GM12878 (cell line): Measurements from ENCODE around the gene TMEM171. TPM values are rescaled to one million over a fixed set of nuclear protein-coding genes. Genes with fewer than 3 reads are reported as not detected.

Source experiments
- ATAC-seq: fragments of 200-7000 bp; cut with Tn5 transposase; 3 replicates; pipeline ENCODE4 v1.9.1; 2020; ENCODE audit warnings: mild to moderate bottlenecking, moderate library complexity
- BruUV-seq: library from RNA; stranded (reverse); fragments of 400-500 nt; replicated peaks from 2 replicates; lab custom pipeline; 2021; lab: Mats Ljungman, UMichigan
- CTCF ChIA-PET: fragments of 300-600 bp; sonication (Branson Sonifier 250); formaldehyde crosslinking; extraction: SDS; loops from one replicate; lab custom pipeline; 2021; ENCODE audit warnings: inconsistent platforms; lab: Yijun Ruan, JAX
- POLR2A ChIA-PET: fragments of 350-600 bp; formaldehyde crosslinking; extraction: SDS; loops from one replicate; lab custom pipeline; 2021; ENCODE audit warnings: inconsistent platforms; lab: Charles Lee
- RAD21 ChIA-PET: fragments of 300-600 bp; sonication (Branson Sonifier 250); formaldehyde crosslinking; loops from one replicate; lab custom pipeline; 2023; ENCODE audit warnings: antibody characterized with exemption; ENCODE audit not compliant: unreplicated experiment; lab: Charles Lee
- SMC1A ChIA-PET: fragments of 300-600 bp; sonication (Branson Sonifier 250); formaldehyde crosslinking; loops from one replicate; lab custom pipeline; 2023; ENCODE audit not compliant: unreplicated experiment, uncharacterized antibody; lab: Charles Lee
- DNase-seq: peaks from one replicate; pipeline ENCODE4 v3.0.0-alpha.2; 2011; ENCODE audit warnings: low read depth, low spot score
- FAIRE-seq: peaks from 3 replicates; lab custom pipeline; 2011; peaks lifted over from hg19 to GRCh38; lab: Jason Lieb, UNC
- H2AFZ ChIP-seq: 2 replicates; pipeline ENCODE4 v1.6.0; 2011; ENCODE audit warnings: low read depth, low read length, control low read depth; ENCODE audit not compliant: control insufficient read depth
- H3K27ac ChIP-seq: 2 replicates; pipeline ENCODE4 v1.5.1; 2011; ENCODE audit warnings: control low read depth; ENCODE audit not compliant: control insufficient read depth, insufficient read depth
- H3K27me3 ChIP-seq, 2 experiments: replicated peaks in 1 of 2; 2 replicates each; pipeline versions ENCODE4 v1.6.0 to v1.6.1; 2011; ENCODE audit warnings: low read length in 1 of 2; ENCODE audit not compliant: control insufficient read depth in 2 of 2, insufficient read depth in 2 of 2
- H3K36me3 ChIP-seq, 2 experiments: 2 replicates each; pipeline ENCODE4 v1.5.1; 2011; ENCODE audit warnings: low read length in 1 of 2; ENCODE audit not compliant: control insufficient read depth in 2 of 2, insufficient read depth in 2 of 2
- H3K4me1 ChIP-seq: 2 replicates; pipeline ENCODE4 v1.6.1; 2011; ENCODE audit warnings: mild to moderate bottlenecking, low read length, moderate library complexity, mixed read lengths; ENCODE audit not compliant: control insufficient read depth, insufficient read depth
- H3K4me2 ChIP-seq: 2 replicates; pipeline ENCODE4 v1.6.0; 2011; ENCODE audit warnings: control low read depth; ENCODE audit not compliant: control insufficient read depth, insufficient read depth
- H3K4me3 ChIP-seq: fragments of 200-600 bp; sonication (generic); 2 replicates; pipeline ENCODE4 v1.5.1; 2016
- H3K79me2 ChIP-seq: 2 replicates; pipeline ENCODE4 v1.6.0; 2011; ENCODE audit warnings: low read length; ENCODE audit not compliant: control insufficient read depth, insufficient read depth
- H3K9ac ChIP-seq: 2 replicates; pipeline ENCODE4 v1.8.0; 2011; ENCODE audit warnings: low read length, control low read depth, mixed read lengths; ENCODE audit not compliant: control insufficient read depth, insufficient read depth
- H3K9me3 ChIP-seq: replicated peaks from 3 replicates; pipeline ENCODE4 v1.5.1; 2011; ENCODE audit warnings: mild to moderate bottlenecking, low read length; ENCODE audit not compliant: control insufficient read depth, insufficient read depth
- H4K20me1 ChIP-seq: 2 replicates; pipeline ENCODE4 v1.6.0; 2011; ENCODE audit not compliant: control insufficient read depth, insufficient read depth
- CBFB ChIP-seq: IDR thresholded peaks from 2 replicates; pipeline ENCODE4 v1.6.1; 2016; ENCODE audit warnings: antibody characterized with exemption, low read depth
- CHD1 ChIP-seq: IDR thresholded peaks from 2 replicates; pipeline ENCODE4 v1.6.1; 2012; ENCODE audit warnings: low read depth, low read length, improper control_type of control experiment
- CHD4 ChIP-seq: fragments of 200-600 bp; sonication (generic); IDR thresholded peaks from 2 replicates; pipeline ENCODE4 v1.6.1; 2016; ENCODE audit warnings: mild to moderate bottlenecking
- CREM ChIP-seq: IDR thresholded peaks from 2 replicates; pipeline ENCODE4 v1.6.1; 2014; ENCODE audit warnings: antibody characterized with exemption, low read depth
- EED ChIP-seq: sonication (generic); IDR thresholded peaks from 2 replicates; pipeline ENCODE4 v1.6.1; 2016; ENCODE audit warnings: antibody characterized with exemption, low read depth
- EP300 ChIP-seq, 2 experiments: fragments of 150-350 bp in 1 of 2; IDR thresholded peaks; 2 replicates each; pipeline ENCODE4 v1.6.1; 2011 to 2012; ENCODE audit warnings: low read depth in 2 of 2, low read length in 2 of 2, borderline replicate concordance in 1 of 2, improper control_type of control experiment in 1 of 2, inconsistent platforms in 1 of 2; ENCODE audit not compliant: control insufficient read depth in 1 of 2
- FOXK2 ChIP-seq: fragments of 450-650 bp; IDR thresholded peaks from 2 replicates; pipeline ENCODE4 v1.6.1; 2017; ENCODE audit warnings: mild to moderate bottlenecking, moderate library complexity
- HDAC2 ChIP-seq: fragments of 200-600 bp; sonication (generic); IDR thresholded peaks from 2 replicates; pipeline ENCODE4 v1.6.1; 2017
- IKZF2 ChIP-seq, 2 experiments: fragments of 450-650 bp; IDR thresholded peaks; 2 replicates each; pipeline ENCODE4 v1.6.1; 2017; ENCODE audit warnings: mild to moderate bottlenecking in 2 of 2, moderate library complexity in 2 of 2
- NR2F1 ChIP-seq: fragments of 450-650 bp; conservative IDR thresholded peaks from 2 replicates; pipeline ENCODE4 v1.6.1; 2017; ENCODE audit warnings: mild to moderate bottlenecking
- PAX5 ChIP-seq: IDR thresholded peaks from 2 replicates; pipeline ENCODE4 v1.6.1; 2011; ENCODE audit warnings: low read depth, low read length, borderline replicate concordance
- POLR2AphosphoS2 ChIP-seq: IDR thresholded peaks from 2 replicates; pipeline ENCODE4 v1.6.1; 2011; ENCODE audit warnings: low read depth, mild to moderate bottlenecking, low read length, improper control_type of control experiment, moderate library complexity
- TCF7 ChIP-seq: IDR thresholded peaks from 2 replicates; pipeline ENCODE4 v1.6.1; 2014; ENCODE audit warnings: antibody characterized with exemption, borderline replicate concordance
- WGBS: methylation state at CpG from one replicate; pipeline ENCODE4 v1.1.6; 2016; ENCODE audit warnings: low lambda C conversion rate; ENCODE audit not compliant: insufficient replicate concordance, insufficient coverage; ENCODE audit errors: missing lambda C conversion rate; 5-methylcytosine and 5-hydroxymethylcytosine counted together
- in situ Hi-C: fragments of 300-500 bp; cut with MboI; formaldehyde crosslinking; loops from 9 replicates; pipeline ENCODE4 v1.14.3; 2018; ENCODE audit warnings: mixed read lengths
- intact Hi-C: fragments of 100-400 bp; cut with micrococcal nuclease; formaldehyde crosslinking; loops from one replicate; pipeline ENCODE4 v1.14.2; 2022; ENCODE audit not compliant: unreplicated experiment
- polyA plus RNA-seq, 11 experiments: library from polyadenylated mRNA; depleted of rRNA in 4 of 11; unstranded in 6 of 11; stranded (reverse) in 5 of 11; fragments of >200 nt; fragmentation: Nextera tagmentation in 4 of 11; fragmentation: Illumina TruSeq in 1 of 11; extraction: Ambion mirVana in 4 of 11; extraction: Trizol in 1 of 11; gene quantifications; 1 replicate in 1 of 11; 2 replicates in 10 of 11; pipeline versions ENCODE4 v1.2.1 to v1.2.3, GENCODE V29; 2011 to 2016; ENCODE audit warnings: inconsistent platforms in 2 of 11, missing spikeins in 2 of 11, low read depth in 1 of 11
- total RNA-seq, 4 experiments: library from RNA; depleted of rRNA in 3 of 4; stranded (reverse); fragments of >200 nt in 3 of 4; fragmentation: Illumina TruSeq in 1 of 4; extraction: Trizol in 1 of 4; gene quantifications; 2 replicates each; pipeline versions ENCODE4 v1.2.1 to v1.2.3, GENCODE V29; 2013 to 2021
- TF ChIP-seq, protein P1 (sequence below): IDR thresholded peaks from 2 replicates; pipeline ENCODE4 v1.6.1; 2012; ENCODE audit warnings: low read depth, low read length, improper control_type of control experiment
- TF ChIP-seq, protein P2 (sequence below): IDR thresholded peaks from 2 replicates; pipeline ENCODE4 v1.6.1; 2012; ENCODE audit warnings: low read depth, low read length, improper control_type of control experiment
- TF ChIP-seq, protein P3 (sequence below): fragments of 450-650 bp; IDR thresholded peaks from 2 replicates; pipeline ENCODE4 v1.6.1; 2016; ENCODE audit warnings: mild to moderate bottlenecking, moderate library complexity, borderline replicate concordance

The TMEM171 gene
- total and polyA plus RNA-seq, 10 of the 15 experiments (the other 5 are each of a cell fraction or from before 2014, with no cell fraction given) = not detected

DNA sequence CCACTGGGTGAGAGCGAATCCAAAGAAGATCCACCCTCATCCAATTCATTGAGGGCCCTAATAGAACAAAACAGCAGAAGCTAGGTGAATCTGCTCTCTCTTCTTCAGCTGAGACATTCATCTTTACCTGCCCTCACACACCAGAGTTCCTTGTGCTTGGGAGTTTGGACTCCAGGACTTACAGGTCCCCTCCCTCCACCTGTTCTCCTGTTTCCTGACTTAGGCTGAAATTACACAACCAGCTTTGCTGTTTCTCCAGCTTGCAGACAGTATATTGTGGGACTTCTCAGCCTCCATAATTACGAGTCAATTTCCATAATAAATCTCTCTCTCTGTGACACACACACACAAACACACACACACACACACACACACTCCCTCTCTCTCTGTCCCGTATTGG is 19.1 kb downstream of the TMEM171 start:
- ChIA-PET RAD21 (no interaction called here), SMC1A (no interaction called here), CTCF (no interaction called here), POLR2A (no interaction called here)
- no peak for TF ChIP-seq CBFB
- TF ChIP-seq FOXK2 = no peak
- no peak for TF ChIP-seq CREM
- no peak for TF ChIP-seq PAX5
- TF ChIP-seq, protein P1, sequence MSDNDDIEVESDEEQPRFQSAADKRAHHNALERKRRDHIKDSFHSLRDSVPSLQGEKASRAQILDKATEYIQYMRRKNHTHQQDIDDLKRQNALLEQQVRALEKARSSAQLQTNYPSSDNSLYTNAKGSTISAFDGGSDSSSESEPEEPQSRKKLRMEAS = no peak
- TF ChIP-seq CHD1 = no peak
- no peak for TF ChIP-seq EED
- TF ChIP-seq, protein P2, sequence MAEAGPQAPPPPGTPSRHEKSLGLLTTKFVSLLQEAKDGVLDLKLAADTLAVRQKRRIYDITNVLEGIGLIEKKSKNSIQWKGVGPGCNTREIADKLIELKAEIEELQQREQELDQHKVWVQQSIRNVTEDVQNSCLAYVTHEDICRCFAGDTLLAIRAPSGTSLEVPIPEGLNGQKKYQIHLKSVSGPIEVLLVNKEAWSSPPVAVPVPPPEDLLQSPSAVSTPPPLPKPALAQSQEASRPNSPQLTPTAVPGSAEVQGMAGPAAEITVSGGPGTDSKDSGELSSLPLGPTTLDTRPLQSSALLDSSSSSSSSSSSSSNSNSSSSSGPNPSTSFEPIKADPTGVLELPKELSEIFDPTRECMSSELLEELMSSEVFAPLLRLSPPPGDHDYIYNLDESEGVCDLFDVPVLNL = no peak
- TF ChIP-seq CHD4 = no peak
- TF ChIP-seq POLR2AphosphoS2 = no peak
- TF ChIP-seq NR2F1 = no peak
- TF ChIP-seq TCF7 = no peak
- TF ChIP-seq EP300 (IDR thresholded peaks at IDR 0.05; ENCODE audit: borderline replicate concordance in 1 of 2, control insufficient read depth in 1 of 2, low read depth in 2 of 2, low read length in 2 of 2) = no peak
- TF ChIP-seq HDAC2 = no peak
- TF ChIP-seq, protein P3, sequence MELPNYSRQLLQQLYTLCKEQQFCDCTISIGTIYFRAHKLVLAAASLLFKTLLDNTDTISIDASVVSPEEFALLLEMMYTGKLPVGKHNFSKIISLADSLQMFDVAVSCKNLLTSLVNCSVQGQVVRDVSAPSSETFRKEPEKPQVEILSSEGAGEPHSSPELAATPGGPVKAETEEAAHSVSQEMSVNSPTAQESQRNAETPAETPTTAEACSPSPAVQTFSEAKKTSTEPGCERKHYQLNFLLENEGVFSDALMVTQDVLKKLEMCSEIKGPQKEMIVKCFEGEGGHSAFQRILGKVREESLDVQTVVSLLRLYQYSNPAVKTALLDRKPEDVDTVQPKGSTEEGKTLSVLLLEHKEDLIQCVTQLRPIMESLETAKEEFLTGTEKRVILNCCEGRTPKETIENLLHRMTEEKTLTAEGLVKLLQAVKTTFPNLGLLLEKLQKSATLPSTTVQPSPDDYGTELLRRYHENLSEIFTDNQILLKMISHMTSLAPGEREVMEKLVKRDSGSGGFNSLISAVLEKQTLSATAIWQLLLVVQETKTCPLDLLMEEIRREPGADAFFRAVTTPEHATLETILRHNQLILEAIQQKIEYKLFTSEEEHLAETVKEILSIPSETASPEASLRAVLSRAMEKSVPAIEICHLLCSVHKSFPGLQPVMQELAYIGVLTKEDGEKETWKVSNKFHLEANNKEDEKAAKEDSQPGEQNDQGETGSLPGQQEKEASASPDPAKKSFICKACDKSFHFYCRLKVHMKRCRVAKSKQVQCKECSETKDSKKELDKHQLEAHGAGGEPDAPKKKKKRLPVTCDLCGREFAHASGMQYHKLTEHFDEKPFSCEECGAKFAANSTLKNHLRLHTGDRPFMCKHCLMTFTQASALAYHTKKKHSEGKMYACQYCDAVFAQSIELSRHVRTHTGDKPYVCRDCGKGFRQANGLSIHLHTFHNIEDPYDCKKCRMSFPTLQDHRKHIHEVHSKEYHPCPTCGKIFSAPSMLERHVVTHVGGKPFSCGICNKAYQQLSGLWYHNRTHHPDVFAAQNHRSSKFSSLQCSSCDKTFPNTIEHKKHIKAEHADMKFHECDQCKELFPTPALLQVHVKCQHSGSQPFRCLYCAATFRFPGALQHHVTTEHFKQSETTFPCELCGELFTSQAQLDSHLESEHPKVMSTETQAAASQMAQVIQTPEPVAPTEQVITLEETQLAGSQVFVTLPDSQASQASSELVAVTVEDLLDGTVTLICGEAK = no peak
- no peak for TF ChIP-seq IKZF2 (IDR thresholded peaks at IDR 0.05)
- in situ Hi-C loops (no loop called here), intact Hi-C loops (no loop called here)
- DNase-seq = no peak
- no TSS peak for BruUV-seq
- 35% methylated on average over 3 of the region's 3 CpGs for WGBS
- no peak overlapping the region for H3K4me2 ChIP-seq
- H3K79me2 ChIP-seq = no peaks in the 10 kb centered on the region
- no peaks in the 10 kb centered on the region for H3K9me3 ChIP-seq
- peaks cover 1 to 2% of the 10 kb centered on the region in 2 experiments; a peak in 1 of 4 replicates for H3K27me3 ChIP-seq
- no peak overlapping the region for H3K9ac ChIP-seq
- ATAC-seq = no peak
- no peaks in the 10 kb centered on the region for H3K4me1 ChIP-seq
- H3K27ac ChIP-seq = no peak overlapping the region
- FAIRE-seq = no peak
- H3K4me3 ChIP-seq = no peak overlapping the region
- no peak overlapping the region for H2AFZ ChIP-seq
- no peaks in the 10 kb centered on the region for H4K20me1 ChIP-seq
- H3K36me3 ChIP-seq = no peaks in the 10 kb centered on the region
